SU-DHL-6 (cell line): ENCODE data around the gene IL13.

Experiments used
- H2AFZ ChIP-seq: fragments of 200-600 bp; sonication (generic); 2 replicates; pipeline ENCODE4 v1.6.1; 2014; ENCODE audit warnings: low read depth, mild to moderate bottlenecking, moderate library complexity, mixed read lengths, antibody characterized with exemption, low read length; ENCODE audit not compliant: severe bottlenecking
- H3F3A ChIP-seq: fragments of 200-600 bp; shearing (Covaris generic); 2 replicates; pipeline ENCODE4 v1.6.0; 2016; ENCODE audit warnings: antibody characterized with exemption, mild to moderate bottlenecking; ENCODE audit not compliant: insufficient read depth
- H3K27ac ChIP-seq: fragments of 200-600 bp; sonication (generic); 2 replicates; pipeline ENCODE4 v1.5.1; 2016; ENCODE audit warnings: low read depth, mild to moderate bottlenecking, low read length, moderate library complexity, mixed read lengths
- H3K27me3 ChIP-seq: fragments of 200-600 bp; sonication (generic), shearing (Covaris generic); 2 replicates; pipeline ENCODE4 v1.6.0; 2014; ENCODE audit warnings: mild to moderate bottlenecking, low read length
- H3K36me3 ChIP-seq: fragments of 200-600 bp; sonication (generic); 2 replicates; pipeline ENCODE4 v1.6.1; 2014; ENCODE audit warnings: mild to moderate bottlenecking, low read length, mixed read lengths
- H3K4me2 ChIP-seq: fragments of 300-600, 200-600 bp; shearing (Covaris generic), sonication (generic); 2 replicates; pipeline ENCODE4 v1.6.0; 2014; ENCODE audit warnings: low read length, low read depth, mild to moderate bottlenecking; ENCODE audit not compliant: poor library complexity, severe bottlenecking
- H3K4me3 ChIP-seq: fragments of 200-600 bp; sonication (generic); 2 replicates; pipeline ENCODE4 v1.5.1; 2014; ENCODE audit warnings: antibody characterized with exemption, low read length, mild to moderate bottlenecking, mixed read lengths; ENCODE audit not compliant: insufficient read depth, poor library complexity, severe bottlenecking
- H3K79me2 ChIP-seq: fragments of 200-600 bp; sonication (generic); 2 replicates; pipeline ENCODE4 v1.6.1; 2014; ENCODE audit warnings: mild to moderate bottlenecking, low read length, moderate library complexity; ENCODE audit not compliant: insufficient read depth
- H3K9ac ChIP-seq: fragments of 200-600 bp; sonication (generic); 2 replicates; pipeline ENCODE4 v1.7.0; 2014; ENCODE audit warnings: mild to moderate bottlenecking, low read length
- H3K9me2 ChIP-seq: fragments of 200-600 bp; sonication (generic); replicated peaks from 2 replicates; pipeline ENCODE4 v1.6.1; 2014; ENCODE audit warnings: low read length; ENCODE audit not compliant: insufficient read depth
- H3K9me3 ChIP-seq: fragments of 200-600 bp; sonication (generic); 2 replicates; pipeline ENCODE4 v1.6.1; 2014; ENCODE audit warnings: low read length, mixed read lengths; ENCODE audit not compliant: insufficient read depth
- H4K20me1 ChIP-seq: fragments of 200-600 bp; sonication (generic); 2 replicates; pipeline ENCODE4 v1.6.1; 2014; ENCODE audit warnings: low read depth, mild to moderate bottlenecking, antibody characterized with exemption, low read length, moderate library complexity, mixed read lengths
- CTCF ChIP-seq: fragments of 200-600 bp; sonication (generic); IDR thresholded peaks from one replicate; pipeline ENCODE4 v1.5.1; 2017; ENCODE audit warnings: antibody characterized with exemption, mild to moderate bottlenecking, low read length, moderate library complexity; ENCODE audit not compliant: insufficient read depth, poor library complexity, severe bottlenecking
- EZH2phosphoT487 ChIP-seq: fragments of 200-600 bp; sonication (generic), shearing (Covaris generic); conservative IDR thresholded peaks from 2 replicates; pipeline ENCODE4 v1.6.1; 2018; ENCODE audit warnings: mild to moderate bottlenecking, antibody characterized with exemption, low read length, moderate library complexity, mixed read lengths

The IL13 gene

DNA sequence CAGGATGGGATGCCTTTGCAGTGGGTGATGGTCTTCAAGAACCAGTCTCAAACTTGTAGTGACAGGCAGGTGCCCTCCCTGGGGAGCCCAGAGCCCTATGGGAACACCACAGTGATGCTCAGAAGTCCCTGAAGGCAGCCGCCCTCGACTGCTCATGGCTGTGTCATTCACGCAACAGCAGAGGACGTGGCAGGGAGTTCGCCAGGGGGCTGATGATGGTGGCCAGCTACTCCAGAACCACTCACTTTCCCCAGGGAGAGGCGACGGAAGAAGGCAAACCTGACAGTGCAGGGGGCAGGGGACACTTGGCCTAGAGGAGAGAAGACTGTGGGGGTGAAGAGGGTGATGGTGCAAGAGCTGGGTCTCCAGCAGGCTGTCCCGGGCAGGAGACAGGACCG, 4.0 kb downstream of the IL13 start:
- Histone ChIP-seq H3K9ac (no peak overlapping the region), H2AFZ (no peak overlapping the region), H3K27ac (no peak overlapping the region), H3K79me2 (no peaks in the 10 kb centered on the region), H3F3A (no peaks in the 10 kb centered on the region), H3K27me3 (no peaks in the 10 kb centered on the region), H3K4me2 (no peak overlapping the region), H3K36me3 (no peaks in the 10 kb centered on the region), H3K9me2 (no peaks in the 10 kb centered on the region), H3K4me3 (no peak overlapping the region), H3K9me3 (no peaks in the 10 kb centered on the region), H4K20me1 (no peaks in the 10 kb centered on the region)
- TF ChIP-seq CTCF (no peak), EZH2phosphoT487 (no peak)

DNA sequence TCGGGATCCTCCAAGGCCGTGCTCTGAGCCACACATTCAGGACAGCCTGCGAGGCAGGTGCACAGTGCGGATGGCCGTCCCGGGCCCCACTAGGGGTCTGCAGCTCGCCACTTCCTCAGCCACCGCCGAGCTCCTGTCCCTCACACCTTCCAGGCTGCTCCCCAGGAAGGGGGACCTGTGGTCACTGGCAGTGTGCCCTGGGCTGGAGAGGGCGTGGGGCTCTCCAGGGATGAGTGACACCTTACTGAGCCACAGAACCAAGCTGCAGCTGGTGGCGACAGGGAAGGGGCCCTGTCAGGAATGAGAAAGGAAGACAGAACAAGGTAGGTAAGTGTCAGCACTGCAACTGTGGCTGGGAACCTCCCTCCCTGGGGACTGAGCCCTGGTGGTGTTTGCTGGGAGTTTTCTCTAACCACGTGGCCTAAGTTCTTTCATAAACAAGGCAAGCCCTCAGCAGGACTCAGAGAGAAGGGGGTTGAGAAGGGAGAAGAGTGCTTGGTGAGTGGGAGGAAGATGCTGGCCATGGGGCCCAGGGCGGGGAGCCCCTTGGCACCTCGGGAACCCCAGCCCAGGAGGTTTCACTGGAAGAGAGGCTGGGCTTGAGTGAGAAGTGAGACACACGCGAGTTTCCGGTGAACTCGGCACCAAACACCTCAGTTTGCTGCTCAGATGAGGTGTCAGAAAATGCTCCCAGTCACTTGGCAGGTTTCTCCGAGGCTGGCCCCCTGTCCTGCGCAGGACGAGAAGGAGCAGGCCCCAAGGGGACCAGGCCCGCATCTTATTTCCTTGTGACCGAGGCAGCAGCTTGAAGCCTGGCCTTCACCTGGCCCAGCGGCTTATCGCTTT, 5.2 kb downstream of the IL13 start:
- H3K36me3 ChIP-seq, result no peaks in the 10 kb centered on the region
- no peak overlapping the region for H3K27ac ChIP-seq
- no peak overlapping the region for H3K4me2 ChIP-seq
- H3K9ac ChIP-seq, result no peak overlapping the region
- H4K20me1 ChIP-seq, result no peaks in the 10 kb centered on the region
- H3K9me2 ChIP-seq, result no peaks in the 10 kb centered on the region
- H3K79me2 ChIP-seq, result no peaks in the 10 kb centered on the region
- H2AFZ ChIP-seq, result no peak overlapping the region
- TF ChIP-seq CTCF (no peak), EZH2phosphoT487 (no peak)
- no peak overlapping the region for H3K4me3 ChIP-seq
- no peaks in the 10 kb centered on the region for H3K9me3 ChIP-seq
- H3F3A ChIP-seq, result no peaks in the 10 kb centered on the region
- no peaks in the 10 kb centered on the region for H3K27me3 ChIP-seq

DNA sequence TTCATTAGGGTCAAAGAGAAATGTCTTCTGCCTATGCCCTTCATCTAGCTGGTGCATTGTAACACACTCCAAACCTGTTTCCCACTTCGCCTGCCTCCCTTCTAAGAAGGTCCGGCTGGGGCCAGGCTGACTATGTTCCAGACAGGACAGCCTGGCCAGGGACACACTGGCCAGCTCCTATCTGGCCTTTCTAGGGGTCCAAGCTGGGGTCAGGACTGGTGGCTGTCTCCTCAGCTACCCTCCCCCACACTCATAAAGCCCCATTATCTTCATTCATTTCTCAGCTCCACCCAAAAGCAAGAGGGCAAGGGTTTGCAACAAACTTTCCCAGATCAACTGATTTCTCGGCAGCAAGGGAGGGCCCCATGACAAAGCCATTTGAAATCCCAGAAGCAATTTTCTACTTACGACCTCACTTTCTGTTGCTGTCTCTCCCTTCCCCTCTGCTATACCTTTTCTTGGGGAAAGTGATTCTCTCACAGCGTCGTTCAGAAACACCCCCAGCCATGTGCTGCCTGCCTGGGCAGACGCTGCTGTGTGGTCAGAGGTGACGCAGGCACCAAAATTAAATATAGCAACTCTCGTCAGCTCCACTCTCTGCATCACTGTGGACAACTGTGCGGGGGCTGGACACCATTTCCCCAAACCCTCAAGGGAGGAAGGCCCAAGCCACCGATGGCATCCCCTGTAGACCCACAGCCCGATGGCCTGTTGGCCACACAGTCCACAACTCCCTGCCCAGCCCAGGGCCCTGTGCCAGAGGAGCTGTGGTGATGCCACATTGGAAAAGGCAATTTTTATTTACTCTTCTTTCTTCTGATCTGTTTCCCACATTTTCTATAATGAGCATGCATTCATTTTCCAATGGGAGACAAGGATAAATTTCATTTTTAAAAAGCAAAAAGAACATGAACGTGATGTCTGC, 6.1 kb downstream of the IL13 start:
- H3F3A ChIP-seq, result no peaks in the 10 kb centered on the region
- H3K27me3 ChIP-seq, result no peaks in the 10 kb centered on the region
- no peaks in the 10 kb centered on the region for H4K20me1 ChIP-seq
- no peak overlapping the region for H3K9ac ChIP-seq
- H3K79me2 ChIP-seq, result no peaks in the 10 kb centered on the region
- TF ChIP-seq CTCF (no peak), EZH2phosphoT487 (no peak)
- H2AFZ ChIP-seq, result no peak overlapping the region
- no peak overlapping the region for H3K4me3 ChIP-seq
- H3K4me2 ChIP-seq, result no peak overlapping the region
- no peaks in the 10 kb centered on the region for H3K9me3 ChIP-seq
- H3K36me3 ChIP-seq, result no peaks in the 10 kb centered on the region
- H3K9me2 ChIP-seq, result no peaks in the 10 kb centered on the region
- no peak overlapping the region for H3K27ac ChIP-seq
